HG03520 (cell line): ENCODE data around the gene IGF1R.

Experiments
- ATAC-seq: cut with Tn5 transposase; IDR thresholded peaks from one replicate; pipeline ENCODE4 v1.9.1; 2021; ENCODE audit warnings: mild to moderate bottlenecking, moderate library complexity; ENCODE audit not compliant: unreplicated experiment

Gene IGF1R

GRCh38 chr15:98671060-98672008 lies 23.0 kb downstream of the IGF1R start:
- ATAC-seq = no peak

GRCh38 chr15:98673133-98673532 lies 24.8 kb downstream of the IGF1R start:
- no peak for ATAC-seq

- ATAC-seq = no peak
Measured at GRCh38 chr15:98674336-98674735, 26.0 kb downstream of the IGF1R start.

GRCh38 chr15:98676586-98677270 lies 28.4 kb downstream of the IGF1R start:
- no peak for ATAC-seq

- no peak for ATAC-seq
Measured at GRCh38 chr15:98677345-98678059, 29.2 kb downstream of the IGF1R start.

GRCh38 chr15:98678484-98678883 lies 30.1 kb downstream of the IGF1R start:
- no peak for ATAC-seq

- no peak for ATAC-seq
Measured at GRCh38 chr15:98681061-98681460, 32.7 kb downstream of the IGF1R start.

- ATAC-seq = no peak
Measured at GRCh38 chr15:98682992-98683701, 34.8 kb downstream of the IGF1R start.

- ATAC-seq = no peak
Measured at GRCh38 chr15:98683831-98684230, 35.5 kb downstream of the IGF1R start.

- ATAC-seq = no peak
Measured at GRCh38 chr15:98684436-98684835, 36.1 kb downstream of the IGF1R start.

- ATAC-seq = no peak
Measured at GRCh38 chr15:98684995-98685525, 36.7 kb downstream of the IGF1R start.

GRCh38 chr15:98686983-98687382 lies 38.6 kb downstream of the IGF1R start:
- no peak for ATAC-seq

GRCh38 chr15:98689431-98689861 lies 41.1 kb downstream of the IGF1R start:
- no peak for ATAC-seq

- ATAC-seq = no peak
Measured at GRCh38 chr15:98690272-98690950, 42.1 kb downstream of the IGF1R start.

- ATAC-seq = no peak
Measured at GRCh38 chr15:98692213-98692612, 43.9 kb downstream of the IGF1R start.

GRCh38 chr15:98694161-98694560 lies 45.8 kb downstream of the IGF1R start:
- ATAC-seq = no peak

- ATAC-seq = no peak
Measured at GRCh38 chr15:98698792-98699191, 50.5 kb downstream of the IGF1R start.

- ATAC-seq = no peak
Measured at GRCh38 chr15:98699591-98700424, 51.5 kb downstream of the IGF1R start.

GRCh38 chr15:98700519-98700918 lies 52.2 kb downstream of the IGF1R start:
- no peak for ATAC-seq
